Right lobe of liver (tissue), 4 donors: ENCODE data around the gene SHISA9.

ENCODE experiments used
- POLR2A ChIP-seq: fragments of 450-650 bp; IDR thresholded peaks from one replicate; pipeline ENCODE4 v1.6.1; 2017; ENCODE audit warnings: antibody characterized with exemption, mild to moderate bottlenecking
- TF ChIP-seq, protein P1 (sequence below), 4 donors: fragments of 200-600 bp in 3 of 4; fragments of 450-650 bp in 1 of 4; IDR thresholded peaks; one replicate each; pipeline versions ENCODE4 v1.5.1 to v1.8.0; 2016 to 2022; ENCODE audit warnings: antibody characterized with exemption in 4 of 4, mild to moderate bottlenecking in 2 of 4
- donor health status: DM: no; HTN: no; CAD: no.
- donor health status: DM: no; HTN: no; CAD: no.
- donor health status: DM: no; HTN: yes; CAD: no.

DNA sequence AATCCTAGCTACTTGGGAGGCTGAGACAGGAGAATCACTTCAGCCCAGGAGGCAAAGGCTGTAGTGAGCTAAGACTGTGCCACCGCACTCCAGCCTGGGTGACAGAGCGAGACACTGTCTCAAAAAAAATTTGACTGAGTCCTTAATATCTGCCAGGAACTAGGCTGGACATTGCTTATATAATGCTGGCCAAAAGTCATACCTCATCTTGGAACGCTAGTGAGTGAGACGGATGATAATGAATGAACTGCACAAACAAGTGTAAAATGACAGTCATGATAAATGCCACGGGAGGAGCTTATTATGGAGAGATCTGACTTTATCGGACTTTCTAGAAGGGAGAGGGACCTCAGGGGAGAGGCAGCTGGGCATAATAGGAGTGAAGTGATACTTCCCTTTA, 327.6 kb downstream of the SHISA9 start:
- TF ChIP-seq, protein P1, sequence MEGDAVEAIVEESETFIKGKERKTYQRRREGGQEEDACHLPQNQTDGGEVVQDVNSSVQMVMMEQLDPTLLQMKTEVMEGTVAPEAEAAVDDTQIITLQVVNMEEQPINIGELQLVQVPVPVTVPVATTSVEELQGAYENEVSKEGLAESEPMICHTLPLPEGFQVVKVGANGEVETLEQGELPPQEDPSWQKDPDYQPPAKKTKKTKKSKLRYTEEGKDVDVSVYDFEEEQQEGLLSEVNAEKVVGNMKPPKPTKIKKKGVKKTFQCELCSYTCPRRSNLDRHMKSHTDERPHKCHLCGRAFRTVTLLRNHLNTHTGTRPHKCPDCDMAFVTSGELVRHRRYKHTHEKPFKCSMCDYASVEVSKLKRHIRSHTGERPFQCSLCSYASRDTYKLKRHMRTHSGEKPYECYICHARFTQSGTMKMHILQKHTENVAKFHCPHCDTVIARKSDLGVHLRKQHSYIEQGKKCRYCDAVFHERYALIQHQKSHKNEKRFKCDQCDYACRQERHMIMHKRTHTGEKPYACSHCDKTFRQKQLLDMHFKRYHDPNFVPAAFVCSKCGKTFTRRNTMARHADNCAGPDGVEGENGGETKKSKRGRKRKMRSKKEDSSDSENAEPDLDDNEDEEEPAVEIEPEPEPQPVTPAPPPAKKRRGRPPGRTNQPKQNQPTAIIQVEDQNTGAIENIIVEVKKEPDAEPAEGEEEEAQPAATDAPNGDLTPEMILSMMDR (IDR thresholded peaks at IDR 0.05): no peak
- TF ChIP-seq POLR2A: no peak
